ENCODE data around the gene RSPH6A.
A peak's percentile ranks its signal among the peaks of the same experiment; 100 is the strongest.

Gene RSPH6A

DNA sequence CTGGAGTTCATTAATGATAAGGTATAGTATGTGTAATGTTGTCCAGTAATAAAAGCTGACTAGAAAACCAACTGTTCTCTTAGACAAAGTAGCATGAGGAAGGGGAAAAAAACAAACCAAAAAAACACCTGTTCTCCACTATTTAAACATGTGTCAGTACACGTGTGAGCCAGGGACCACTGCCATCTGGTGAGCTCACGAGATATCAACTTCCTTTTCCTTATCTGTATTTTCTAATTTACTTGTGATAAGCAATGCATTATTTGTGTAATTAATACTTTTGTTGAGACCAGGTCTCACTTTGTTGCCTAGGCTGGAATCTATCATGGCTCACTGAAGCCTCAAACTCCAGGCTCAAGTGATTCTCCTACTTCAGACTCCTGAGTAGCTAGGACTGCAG lies 41.7 kb downstream of the RSPH6A start:
- Histone ChIP-seq H4K5ac (ENCODE audit: low read length) (no peak overlapping the region), H3K4me1 (ENCODE audit: control insufficient read depth, low read depth, low read length) (no peaks in the 10 kb centered on the region), H2BK5ac (ENCODE audit: low read length) (no peak overlapping the region), H4K8ac (ENCODE audit: low read depth, low read length) (no peak overlapping the region), H3K9ac (ENCODE audit: low read length) (no peak overlapping the region), H3K18ac (ENCODE audit: low read length) (no peak overlapping the region), H2AK5ac (ENCODE audit: low read length) (no peak overlapping the region), H3K4me3 (ENCODE audit: low read length) (no peak overlapping the region), H3K56ac (ENCODE audit: low read length) (no peak overlapping the region), H3K36me3 (ENCODE audit: control insufficient read depth, insufficient read depth, low read length) (no peaks in the 10 kb centered on the region), H3K27ac (ENCODE audit: low read depth, low read length) (no peak overlapping the region), H3K27me3 (ENCODE audit: insufficient read depth, low read length, poor library complexity) (no peaks in the 10 kb centered on the region), H3K4me2 (ENCODE audit: low read length) (no peak overlapping the region), H3K79me1 (ENCODE audit: low read length) (no peaks in the 10 kb centered on the region), H2BK15ac (replicated peaks; ENCODE audit: low read depth) (no peak overlapping the region), H3K23ac (ENCODE audit: low read length) (no peak overlapping the region), H3K79me2 (ENCODE audit: control insufficient read depth, insufficient read depth, low read length) (no peaks in the 10 kb centered on the region), H2BK120ac (ENCODE audit: low read depth, low read length) (no peak overlapping the region), H3K4ac (ENCODE audit: low read depth, low read length) (no peak overlapping the region)
- WGBS (ENCODE audit: extremely low coverage, insufficient coverage, low lambda C conversion rate), result no CpG with 5 or more reads among the region's 2 CpGs
- DNase-seq, result no peak

DNA sequence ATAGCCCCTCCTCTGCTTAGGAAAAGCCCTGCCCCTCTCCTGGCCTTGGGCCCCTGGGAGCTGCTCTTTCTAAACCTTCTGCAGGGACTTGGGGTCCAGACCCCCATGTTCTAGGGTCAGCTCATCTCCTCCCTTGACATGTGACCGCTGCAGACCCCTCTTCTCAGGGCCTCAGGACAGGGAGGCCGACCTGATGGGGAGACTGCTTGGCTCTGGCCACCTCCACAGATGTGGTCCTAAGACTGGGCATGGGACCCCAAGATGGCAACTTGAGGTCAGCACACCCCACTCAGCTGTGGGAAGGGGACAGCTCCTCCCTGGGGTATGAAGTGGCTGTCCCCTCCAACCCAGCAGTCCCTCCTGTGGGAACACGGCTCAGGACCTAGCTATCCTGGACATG lies 42.2 kb downstream of the RSPH6A start:
- Histone ChIP-seq H3K4me1 (ENCODE audit: control insufficient read depth, low read depth, low read length) (no peaks in the 10 kb centered on the region), H3K18ac (ENCODE audit: low read length) (no peak overlapping the region), H3K56ac (ENCODE audit: low read length) (no peak overlapping the region), H3K27ac (ENCODE audit: low read depth, low read length) (no peak overlapping the region), H3K79me2 (ENCODE audit: control insufficient read depth, insufficient read depth, low read length) (no peaks in the 10 kb centered on the region), H3K4me2 (ENCODE audit: low read length) (no peak overlapping the region), H2BK120ac (ENCODE audit: low read depth, low read length) (no peak overlapping the region), H3K9ac (ENCODE audit: low read length) (no peak overlapping the region), H3K4ac (ENCODE audit: low read depth, low read length) (no peak overlapping the region), H2BK15ac (replicated peaks; ENCODE audit: low read depth) (no peak overlapping the region), H4K5ac (ENCODE audit: low read length) (no peak overlapping the region), H4K8ac (ENCODE audit: low read depth, low read length) (no peak overlapping the region), H3K4me3 (ENCODE audit: low read length) (no peak overlapping the region), H3K36me3 (ENCODE audit: control insufficient read depth, insufficient read depth, low read length) (no peaks in the 10 kb centered on the region), H2BK5ac (ENCODE audit: low read length) (no peak overlapping the region), H2AK5ac (ENCODE audit: low read length) (no peak overlapping the region), H3K23ac (ENCODE audit: low read length) (no peak overlapping the region), H3K27me3 (ENCODE audit: insufficient read depth, low read length, poor library complexity) (no peaks in the 10 kb centered on the region), H3K79me1 (ENCODE audit: low read length) (no peaks in the 10 kb centered on the region)
- no peak for DNase-seq
- WGBS (ENCODE audit: extremely low coverage, insufficient coverage, low lambda C conversion rate), result no CpG with 5 or more reads among the region's 3 CpGs

- no peak overlapping the region for H3K18ac ChIP-seq (ENCODE audit: low read length)
- H3K36me3 ChIP-seq (ENCODE audit: control insufficient read depth, insufficient read depth, low read length), result no peaks in the 10 kb centered on the region
- H4K5ac ChIP-seq (ENCODE audit: low read length), result no peak overlapping the region
- H3K56ac ChIP-seq (ENCODE audit: low read length), result no peak overlapping the region
- no peak overlapping the region for H3K4me3 ChIP-seq (ENCODE audit: low read length)
- H4K8ac ChIP-seq (ENCODE audit: low read depth, low read length), result no peak overlapping the region
- no peak overlapping the region for H3K9ac ChIP-seq (ENCODE audit: low read length)
- no peak overlapping the region for H3K4me2 ChIP-seq (ENCODE audit: low read length)
- no CpG with 5 or more reads among the region's 14 CpGs for WGBS (ENCODE audit: extremely low coverage, insufficient coverage, low lambda C conversion rate)
- no peak overlapping the region for H3K23ac ChIP-seq (ENCODE audit: low read length)
- H2AK5ac ChIP-seq (ENCODE audit: low read length), result no peak overlapping the region
- no peak overlapping the region for H2BK15ac ChIP-seq (replicated peaks; ENCODE audit: low read depth)
- no peaks in the 10 kb centered on the region for H3K4me1 ChIP-seq (ENCODE audit: control insufficient read depth, low read depth, low read length)
- no peaks in the 10 kb centered on the region for H3K27me3 ChIP-seq (ENCODE audit: insufficient read depth, low read length, poor library complexity)
- H3K4ac ChIP-seq (ENCODE audit: low read depth, low read length), result no peak overlapping the region
- no peaks in the 10 kb centered on the region for H3K79me1 ChIP-seq (ENCODE audit: low read length)
- no peak overlapping the region for H3K27ac ChIP-seq (ENCODE audit: low read depth, low read length)
- no peak overlapping the region for H2BK120ac ChIP-seq (ENCODE audit: low read depth, low read length)
- no peak for DNase-seq
- no peaks in the 10 kb centered on the region for H3K79me2 ChIP-seq (ENCODE audit: control insufficient read depth, insufficient read depth, low read length)
- H2BK5ac ChIP-seq (ENCODE audit: low read length), result no peak overlapping the region
Observed at GRCh38 chr19:45772130-45772840, 42.8 kb downstream of the RSPH6A start.

- Histone ChIP-seq H3K27me3 (ENCODE audit: insufficient read depth, low read length, poor library complexity) (no peaks in the 10 kb centered on the region), H3K79me1 (ENCODE audit: low read length) (no peaks in the 10 kb centered on the region), H2BK5ac (ENCODE audit: low read length) (no peak overlapping the region), H3K4me3 (ENCODE audit: low read length) (no peak overlapping the region), H3K4ac (ENCODE audit: low read depth, low read length) (no peak overlapping the region), H2AK5ac (ENCODE audit: low read length) (no peak overlapping the region), H3K23ac (ENCODE audit: low read length) (no peak overlapping the region), H3K18ac (ENCODE audit: low read length) (no peak overlapping the region), H3K36me3 (ENCODE audit: control insufficient read depth, insufficient read depth, low read length) (no peaks in the 10 kb centered on the region), H3K4me1 (ENCODE audit: control insufficient read depth, low read depth, low read length) (peaks cover 3% of the 10 kb centered on the region), H3K27ac (ENCODE audit: low read depth, low read length) (no peak overlapping the region), H3K79me2 (ENCODE audit: control insufficient read depth, insufficient read depth, low read length) (no peaks in the 10 kb centered on the region), H3K56ac (ENCODE audit: low read length) (peak overlapping the region; percentile 7), H2BK15ac (replicated peaks; ENCODE audit: low read depth) (no peak overlapping the region), H4K8ac (ENCODE audit: low read depth, low read length) (no peak overlapping the region), H3K4me2 (ENCODE audit: low read length) (peak overlapping the region; percentile 79), H2BK120ac (ENCODE audit: low read depth, low read length) (no peak overlapping the region), H3K9ac (ENCODE audit: low read length) (peak overlapping the region; percentile 69), H4K5ac (ENCODE audit: low read length) (no peak overlapping the region)
- WGBS (ENCODE audit: extremely low coverage, insufficient coverage, low lambda C conversion rate), result no CpG with 5 or more reads among the region's 46 CpGs
- no peak for DNase-seq
Observed at GRCh38 chr19:45771311-45771933, 43.7 kb downstream of the RSPH6A start.

DNA sequence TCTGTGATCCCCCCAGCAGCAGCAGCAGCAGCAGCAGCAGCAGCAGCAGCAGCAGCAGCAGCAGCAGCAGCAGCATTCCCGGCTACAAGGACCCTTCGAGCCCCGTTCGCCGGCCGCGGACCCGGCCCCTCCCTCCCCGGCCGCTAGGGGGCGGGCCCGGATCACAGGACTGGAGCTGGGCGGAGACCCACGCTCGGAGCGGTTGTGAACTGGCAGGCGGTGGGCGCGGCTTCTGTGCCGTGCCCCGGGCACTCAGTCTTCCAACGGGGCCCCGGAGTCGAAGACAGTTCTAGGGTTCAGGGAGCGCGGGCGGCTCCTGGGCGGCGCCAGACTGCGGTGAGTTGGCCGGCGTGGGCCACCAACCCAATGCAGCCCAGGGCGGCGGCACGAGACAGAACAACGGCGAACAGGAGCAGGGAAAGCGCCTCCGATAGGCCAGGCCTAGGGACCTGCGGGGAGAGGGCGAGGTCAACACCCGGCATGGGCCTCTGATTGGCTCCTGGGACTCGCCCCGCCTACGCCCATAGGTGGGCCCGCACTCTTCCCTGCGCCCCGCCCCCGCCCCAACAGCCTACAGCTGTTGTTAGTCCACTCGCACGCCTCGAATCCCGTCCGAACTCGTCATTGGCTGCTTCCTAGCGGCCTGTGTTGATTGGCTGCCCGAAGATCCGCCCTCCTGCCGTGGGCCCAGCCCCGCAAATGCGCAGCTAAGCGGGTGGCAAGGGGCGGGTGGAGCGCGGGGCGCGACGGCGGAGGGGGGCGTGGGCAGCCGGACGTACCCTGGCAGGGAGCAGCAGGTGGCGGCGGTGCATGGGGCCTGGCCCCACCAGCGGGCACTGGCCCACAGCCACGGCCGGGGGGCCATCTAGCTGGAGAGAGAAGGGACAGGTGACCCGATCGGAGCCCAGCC lies 44.7 kb downstream of the RSPH6A start:
- H3K27me3 ChIP-seq (ENCODE audit: insufficient read depth, low read length, poor library complexity), result no peaks in the 10 kb centered on the region
- peak; percentile 99 for DNase-seq
- no peak overlapping the region for H3K23ac ChIP-seq (ENCODE audit: low read length)
- H4K5ac ChIP-seq (ENCODE audit: low read length), result no peak overlapping the region
- H3K36me3 ChIP-seq (ENCODE audit: control insufficient read depth, insufficient read depth, low read length), result no peaks in the 10 kb centered on the region
- peak overlapping the region; percentile 100 for H3K4me2 ChIP-seq (ENCODE audit: low read length)
- peak overlapping the region; percentile 96 for H3K27ac ChIP-seq (ENCODE audit: low read depth, low read length)
- no peak overlapping the region for H2BK15ac ChIP-seq (replicated peaks; ENCODE audit: low read depth)
- H3K79me1 ChIP-seq (ENCODE audit: low read length), result no peaks in the 10 kb centered on the region
- H3K79me2 ChIP-seq (ENCODE audit: control insufficient read depth, insufficient read depth, low read length), result no peaks in the 10 kb centered on the region
- no peak overlapping the region for H2BK5ac ChIP-seq (ENCODE audit: low read length)
- H3K4me3 ChIP-seq (ENCODE audit: low read length), result peak overlapping the region; percentile 62
- H3K4me1 ChIP-seq (ENCODE audit: control insufficient read depth, low read depth, low read length), result peaks cover 4% of the 10 kb centered on the region
- no peak overlapping the region for H4K8ac ChIP-seq (ENCODE audit: low read depth, low read length)
- H2BK120ac ChIP-seq (ENCODE audit: low read depth, low read length), result no peak overlapping the region
- H3K18ac ChIP-seq (ENCODE audit: low read length), result peak overlapping the region; percentile 25
- no peak overlapping the region for H2AK5ac ChIP-seq (ENCODE audit: low read length)
- peak overlapping the region; percentile 58 for H3K4ac ChIP-seq (ENCODE audit: low read depth, low read length)
- peak overlapping the region; percentile 82 for H3K9ac ChIP-seq (ENCODE audit: low read length)
- peak overlapping the region; percentile 99 for H3K56ac ChIP-seq (ENCODE audit: low read length)
- no CpG with 5 or more reads among the region's 79 CpGs for WGBS (ENCODE audit: extremely low coverage, insufficient coverage, low lambda C conversion rate)

Measured in mesendoderm (in vitro differentiated cells).